SK-N-SH (cell line): Measurements from ENCODE around the gene COL8A2. TPM values are rescaled to one million over a fixed set of nuclear protein-coding genes. Genes with fewer than 3 reads are reported as not detected.

Experiments
- CTCF ChIA-PET: fragments of 300-600, 350-600 bp; formaldehyde crosslinking; extraction: SDS; loops from one replicate; lab custom pipeline; 2021; lab: Yijun Ruan, JAX
- POLR2A ChIA-PET: fragments of 350-600 bp; sonication (Branson Sonifier 250); formaldehyde crosslinking; extraction: SDS; loops from one replicate; lab custom pipeline; 2020; ENCODE audit warnings: antibody characterized with exemption, inconsistent platforms; lab: Yijun Ruan, JAX
- DNase-seq: peaks from one replicate; pipeline ENCODE4 v3.0.0; 2012
- H2AFZ ChIP-seq: fragments of 200-600 bp; sonication (generic); 2 replicates; pipeline ENCODE4 v1.8.1; 2016; ENCODE audit warnings: antibody characterized with exemption, mild to moderate bottlenecking, low read depth
- H3F3A ChIP-seq: fragments of 200-600 bp; sonication (generic); replicated peaks from 2 replicates; pipeline ENCODE3; 2016; ENCODE audit warnings: antibody characterized with exemption, mild to moderate bottlenecking; ENCODE audit not compliant: insufficient read depth
- H3K27ac ChIP-seq, 2 experiments: fragments of 200-500 bp in 1 of 2; fragments of 200-600 bp in 1 of 2; sonication (Bioruptor generic) in 1 of 2; sonication (generic), shearing (Covaris generic) in 1 of 2; 2 replicates each; pipeline versions ENCODE4 v1.5.1 to v1.6.1; 2014 to 2016; ENCODE audit warnings: low read depth in 2 of 2, inconsistent platforms in 1 of 2, low read length in 1 of 2, mild to moderate bottlenecking in 1 of 2, mixed read lengths in 1 of 2
- H3K27me3 ChIP-seq: fragments of 200-600 bp; sonication (generic), shearing (Covaris generic); 2 replicates; pipeline ENCODE4 v1.6.1; 2016; ENCODE audit warnings: mixed run types; ENCODE audit not compliant: insufficient read depth
- H3K36me3 ChIP-seq, 2 experiments: fragments of 200-500 bp in 1 of 2; fragments of 200-600 bp in 1 of 2; sonication (Bioruptor generic) in 1 of 2; sonication (generic) in 1 of 2; replicated peaks in 1 of 2; 2 replicates each; pipeline versions ENCODE3 to v1.5.1; 2014 to 2016; ENCODE audit warnings: low read length in 1 of 2, mild to moderate bottlenecking in 1 of 2; ENCODE audit not compliant: insufficient read depth in 2 of 2, control insufficient read depth in 1 of 2
- H3K4me1 ChIP-seq, 2 experiments: fragments of 200-500 bp in 1 of 2; fragments of 200-600 bp in 1 of 2; sonication (Bioruptor generic) in 1 of 2; sonication (generic), shearing (Covaris generic) in 1 of 2; 2 replicates each; pipeline versions ENCODE4 v1.5.1 to v1.6.1; 2014 to 2016; ENCODE audit warnings: low read depth in 1 of 2, low read length in 1 of 2, mixed run types in 1 of 2; ENCODE audit not compliant: insufficient read depth in 2 of 2, control insufficient read depth in 1 of 2
- H3K4me2 ChIP-seq: fragments of 200-600 bp; sonication (generic), shearing (Covaris generic); 2 replicates; pipeline ENCODE4 v1.6.1; 2017; ENCODE audit warnings: mixed run types
- H3K4me3 ChIP-seq, 2 experiments: fragments of 200-500 bp in 1 of 2; fragments of 200-600 bp in 1 of 2; sonication (Bioruptor generic) in 1 of 2; sonication (generic), shearing (Covaris generic) in 1 of 2; 2 replicates each; pipeline versions ENCODE4 v1.5.1 to v1.8.1; 2014 to 2016; ENCODE audit warnings: low read depth in 2 of 2, inconsistent platforms in 1 of 2, low read length in 1 of 2, mild to moderate bottlenecking in 1 of 2, mixed read lengths in 1 of 2, moderate library complexity in 1 of 2
- H3K79me2 ChIP-seq: fragments of 200-600 bp; sonication (generic); 2 replicates; pipeline ENCODE4 v1.8.1; 2017; ENCODE audit warnings: mild to moderate bottlenecking; ENCODE audit not compliant: insufficient read depth
- H3K9ac ChIP-seq: fragments of 200-600 bp; sonication (generic); 2 replicates; pipeline ENCODE4 v1.6.1; 2017; ENCODE audit warnings: mixed run types
- H3K9me2 ChIP-seq: fragments of 200-600 bp; sonication (generic); 2 replicates; pipeline ENCODE4 v1.6.1; 2017; ENCODE audit warnings: mixed run types
- H3K9me3 ChIP-seq: fragments of 200-600 bp; sonication (generic); 2 replicates; pipeline ENCODE4 v1.6.1; 2017; ENCODE audit warnings: mixed run types, mild to moderate bottlenecking, moderate library complexity
- H4K20me1 ChIP-seq: fragments of 200-600 bp; sonication (generic); 2 replicates; pipeline ENCODE4 v1.6.1; 2017; ENCODE audit warnings: mild to moderate bottlenecking, mixed run types; ENCODE audit not compliant: insufficient read depth
- CHD2 ChIP-seq: fragments of 150-350 bp; IDR thresholded peaks from 2 replicates; pipeline ENCODE4 v1.6.1; 2018; ENCODE audit warnings: low read length; ENCODE audit not compliant: partially characterized antibody
- ELF1 ChIP-seq: IDR thresholded peaks from 2 replicates; pipeline ENCODE4 v1.4.0; 2012
- EZH2phosphoT487 ChIP-seq: fragments of 200-600 bp; sonication (generic); IDR thresholded peaks from 2 replicates; pipeline ENCODE4 v1.6.1; 2017; ENCODE audit warnings: low read depth, mixed run types, mild to moderate bottlenecking, antibody characterized with exemption, moderate library complexity, borderline replicate concordance
- GABPA ChIP-seq: IDR thresholded peaks from 2 replicates; pipeline ENCODE4 v1.4.0; 2012; ENCODE audit warnings: low read depth, mild to moderate bottlenecking
- JUND ChIP-seq: IDR thresholded peaks from 2 replicates; pipeline ENCODE4 v1.4.0; 2012
- MEF2A ChIP-seq: IDR thresholded peaks from 2 replicates; pipeline ENCODE4 v1.4.0; 2012; ENCODE audit warnings: low read depth, borderline replicate concordance
- NFIC ChIP-seq: IDR thresholded peaks from 2 replicates; pipeline ENCODE4 v1.4.0; 2012; ENCODE audit warnings: borderline replicate concordance
- POLR2AphosphoS5 ChIP-seq: IDR thresholded peaks from 2 replicates; pipeline ENCODE4 v1.6.1; 2012; ENCODE audit warnings: low read depth, low read length
- RAD21 ChIP-seq: IDR thresholded peaks from 2 replicates; pipeline ENCODE4 v1.6.1; 2012; ENCODE audit warnings: mild to moderate bottlenecking, low read length
- RCOR1 ChIP-seq: fragments of 150-350 bp; IDR thresholded peaks from 2 replicates; pipeline ENCODE4 v1.6.1; 2017; ENCODE audit warnings: antibody characterized with exemption, low read length
- RXRA ChIP-seq: IDR thresholded peaks from 2 replicates; pipeline ENCODE4 v1.4.0; 2012; ENCODE audit warnings: low read depth, mild to moderate bottlenecking, borderline replicate concordance
- SIN3A ChIP-seq: IDR thresholded peaks from 2 replicates; pipeline ENCODE4 v1.6.1; 2012; ENCODE audit warnings: low read depth, mild to moderate bottlenecking, low read length, moderate library complexity, borderline replicate concordance
- TCF12 ChIP-seq: IDR thresholded peaks from 2 replicates; pipeline ENCODE4 v1.4.0; 2012
- TEAD4 ChIP-seq: IDR thresholded peaks from 2 replicates; pipeline ENCODE4 v1.4.0; 2012; ENCODE audit warnings: mild to moderate bottlenecking, borderline replicate concordance; ENCODE audit not compliant: insufficient read depth
- YY1 ChIP-seq: IDR thresholded peaks from 2 replicates; pipeline ENCODE4 v1.4.0; 2012; ENCODE audit warnings: low read depth, mild to moderate bottlenecking
- WGBS: methylation state at CpG from one replicate; pipeline ENCODE4 v1.1.6; 2017; ENCODE audit warnings: low lambda C conversion rate; 5-methylcytosine and 5-hydroxymethylcytosine counted together
- polyA plus RNA-seq, 3 experiments: library from polyadenylated mRNA; depleted of rRNA; stranded (reverse); fragments of >200 nt; gene quantifications; 2 replicates each; pipeline ENCODE4 v1.2.3, GENCODE V29; 2012
- TF ChIP-seq, protein P1 (sequence below): IDR thresholded peaks from 2 replicates; pipeline ENCODE4 v1.4.0; 2012; ENCODE audit warnings: low read depth, borderline replicate concordance
- TF ChIP-seq, protein P2 (sequence below): fragments of 150-350 bp; IDR thresholded peaks from 2 replicates; pipeline ENCODE4 v1.6.1; 2016; ENCODE audit warnings: mild to moderate bottlenecking, low read depth, low read length
- TF ChIP-seq, protein P3 (sequence below): IDR thresholded peaks from 2 replicates; pipeline ENCODE4; 2012
- TF ChIP-seq, protein P4 (sequence below): IDR thresholded peaks from 2 replicates; pipeline ENCODE4 v1.4.0; 2012; ENCODE audit warnings: low read depth
- TF ChIP-seq, protein P5 (sequence below): IDR thresholded peaks from 2 replicates; pipeline ENCODE4 v1.6.1; 2012; ENCODE audit warnings: mild to moderate bottlenecking, low read depth, low read length, moderate library complexity

The COL8A2 gene
- polyA plus RNA-seq, 1 of the 3 experiments (the other 2 are of a cell fraction), result 3.1 TPM

DNA sequence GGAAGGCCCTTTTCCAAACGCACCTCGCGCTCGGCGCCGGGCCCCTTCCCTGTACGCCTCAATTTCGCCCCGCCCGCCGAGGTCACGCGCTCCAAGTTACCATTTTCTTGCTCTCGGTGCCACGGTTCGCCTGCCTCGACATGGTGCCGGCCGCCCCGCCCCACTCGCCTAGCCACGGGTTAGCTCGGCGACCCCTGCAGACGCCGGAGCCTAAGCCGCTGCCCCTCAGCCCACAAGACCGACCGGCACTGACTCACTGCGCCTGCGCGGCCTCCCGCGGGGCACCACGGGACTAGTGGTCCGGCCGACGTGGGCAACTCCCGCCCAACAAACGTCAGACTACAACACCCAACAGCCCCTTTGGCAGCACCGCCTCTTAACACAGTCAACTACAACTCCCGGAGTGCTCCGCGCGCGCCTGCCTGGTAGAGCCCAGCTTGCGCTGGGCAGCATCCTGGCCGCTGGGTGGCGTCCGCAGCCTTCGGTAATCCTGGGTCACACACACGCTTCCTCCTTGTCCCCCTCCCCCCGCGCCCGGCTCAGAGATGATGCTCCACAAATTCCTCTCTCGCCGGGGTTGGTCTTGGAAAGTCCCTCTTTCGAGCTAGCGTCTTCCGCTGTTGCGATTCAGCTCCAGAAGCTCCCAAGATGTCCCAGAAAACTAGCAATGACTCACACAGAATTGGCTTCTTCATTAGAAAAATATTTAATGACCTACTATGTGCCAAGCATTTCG is 24.4 kb upstream of the COL8A2 start, which contains the start of gene TRAPPC3 (continued):
- TF ChIP-seq RXRA (no peak), RAD21 (peak; percentile 98), SIN3A (peak; percentile 78; the same call in 1 of the 2 replicates), TEAD4 (peak; percentile 56; the same call in 1 of the 2 replicates), RCOR1 (no peak; the same call in 1 of the 2 replicates), EZH2phosphoT487 (no peak), ELF1 (peak; percentile 69)
- TF ChIP-seq, protein P1, sequence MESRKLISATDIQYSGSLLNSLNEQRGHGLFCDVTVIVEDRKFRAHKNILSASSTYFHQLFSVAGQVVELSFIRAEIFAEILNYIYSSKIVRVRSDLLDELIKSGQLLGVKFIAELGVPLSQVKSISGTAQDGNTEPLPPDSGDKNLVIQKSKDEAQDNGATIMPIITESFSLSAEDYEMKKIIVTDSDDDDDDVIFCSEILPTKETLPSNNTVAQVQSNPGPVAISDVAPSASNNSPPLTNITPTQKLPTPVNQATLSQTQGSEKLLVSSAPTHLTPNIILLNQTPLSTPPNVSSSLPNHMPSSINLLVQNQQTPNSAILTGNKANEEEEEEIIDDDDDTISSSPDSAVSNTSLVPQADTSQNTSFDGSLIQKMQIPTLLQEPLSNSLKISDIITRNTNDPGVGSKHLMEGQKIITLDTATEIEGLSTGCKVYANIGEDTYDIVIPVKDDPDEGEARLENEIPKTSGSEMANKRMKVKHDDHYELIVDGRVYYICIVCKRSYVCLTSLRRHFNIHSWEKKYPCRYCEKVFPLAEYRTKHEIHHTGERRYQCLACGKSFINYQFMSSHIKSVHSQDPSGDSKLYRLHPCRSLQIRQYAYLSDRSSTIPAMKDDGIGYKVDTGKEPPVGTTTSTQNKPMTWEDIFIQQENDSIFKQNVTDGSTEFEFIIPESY, result no peak
- TF ChIP-seq, protein P2, sequence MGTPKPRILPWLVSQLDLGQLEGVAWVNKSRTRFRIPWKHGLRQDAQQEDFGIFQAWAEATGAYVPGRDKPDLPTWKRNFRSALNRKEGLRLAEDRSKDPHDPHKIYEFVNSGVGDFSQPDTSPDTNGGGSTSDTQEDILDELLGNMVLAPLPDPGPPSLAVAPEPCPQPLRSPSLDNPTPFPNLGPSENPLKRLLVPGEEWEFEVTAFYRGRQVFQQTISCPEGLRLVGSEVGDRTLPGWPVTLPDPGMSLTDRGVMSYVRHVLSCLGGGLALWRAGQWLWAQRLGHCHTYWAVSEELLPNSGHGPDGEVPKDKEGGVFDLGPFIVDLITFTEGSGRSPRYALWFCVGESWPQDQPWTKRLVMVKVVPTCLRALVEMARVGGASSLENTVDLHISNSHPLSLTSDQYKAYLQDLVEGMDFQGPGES, result no peak

DNA sequence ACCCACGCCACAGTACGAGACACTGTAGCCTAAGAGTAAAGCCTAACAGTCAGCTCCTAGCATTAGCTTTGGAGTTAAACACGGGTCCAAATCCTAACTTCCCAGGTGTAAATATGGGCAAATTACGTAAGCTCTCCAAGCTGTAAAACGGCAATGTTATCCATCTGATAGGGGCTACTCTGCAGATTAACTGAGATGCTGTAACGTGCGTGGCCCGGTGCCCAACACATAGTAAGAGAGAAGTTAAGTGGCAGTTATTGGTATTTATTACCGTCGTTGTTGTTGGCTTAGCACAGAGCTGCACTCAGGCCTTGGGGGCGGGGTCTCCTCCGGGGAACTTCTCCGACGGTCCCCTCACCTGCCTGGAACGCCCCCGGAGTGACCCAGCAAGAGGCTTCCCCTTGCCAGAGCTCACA is 23.8 kb upstream of the COL8A2 start:
- peak overlapping the region; percentile 85 for H3K4me2 ChIP-seq
- peak overlapping the region; percentile 78 for H3K9ac ChIP-seq
- H3K9me3 ChIP-seq, result no peaks in the 10 kb centered on the region
- peaks cover 0 to 5% of the 10 kb centered on the region in 2 experiments for H3K36me3 ChIP-seq
- TF ChIP-seq, protein P3, sequence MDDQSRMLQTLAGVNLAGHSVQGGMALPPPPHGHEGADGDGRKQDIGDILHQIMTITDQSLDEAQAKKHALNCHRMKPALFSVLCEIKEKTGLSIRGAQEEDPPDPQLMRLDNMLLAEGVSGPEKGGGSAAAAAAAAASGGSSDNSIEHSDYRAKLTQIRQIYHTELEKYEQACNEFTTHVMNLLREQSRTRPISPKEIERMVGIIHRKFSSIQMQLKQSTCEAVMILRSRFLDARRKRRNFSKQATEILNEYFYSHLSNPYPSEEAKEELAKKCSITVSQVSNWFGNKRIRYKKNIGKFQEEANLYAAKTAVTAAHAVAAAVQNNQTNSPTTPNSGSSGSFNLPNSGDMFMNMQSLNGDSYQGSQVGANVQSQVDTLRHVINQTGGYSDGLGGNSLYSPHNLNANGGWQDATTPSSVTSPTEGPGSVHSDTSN, result no peak
- TF ChIP-seq, protein P4, sequence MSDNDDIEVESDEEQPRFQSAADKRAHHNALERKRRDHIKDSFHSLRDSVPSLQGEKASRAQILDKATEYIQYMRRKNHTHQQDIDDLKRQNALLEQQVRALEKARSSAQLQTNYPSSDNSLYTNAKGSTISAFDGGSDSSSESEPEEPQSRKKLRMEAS, result no peak
- TF ChIP-seq, protein P5, sequence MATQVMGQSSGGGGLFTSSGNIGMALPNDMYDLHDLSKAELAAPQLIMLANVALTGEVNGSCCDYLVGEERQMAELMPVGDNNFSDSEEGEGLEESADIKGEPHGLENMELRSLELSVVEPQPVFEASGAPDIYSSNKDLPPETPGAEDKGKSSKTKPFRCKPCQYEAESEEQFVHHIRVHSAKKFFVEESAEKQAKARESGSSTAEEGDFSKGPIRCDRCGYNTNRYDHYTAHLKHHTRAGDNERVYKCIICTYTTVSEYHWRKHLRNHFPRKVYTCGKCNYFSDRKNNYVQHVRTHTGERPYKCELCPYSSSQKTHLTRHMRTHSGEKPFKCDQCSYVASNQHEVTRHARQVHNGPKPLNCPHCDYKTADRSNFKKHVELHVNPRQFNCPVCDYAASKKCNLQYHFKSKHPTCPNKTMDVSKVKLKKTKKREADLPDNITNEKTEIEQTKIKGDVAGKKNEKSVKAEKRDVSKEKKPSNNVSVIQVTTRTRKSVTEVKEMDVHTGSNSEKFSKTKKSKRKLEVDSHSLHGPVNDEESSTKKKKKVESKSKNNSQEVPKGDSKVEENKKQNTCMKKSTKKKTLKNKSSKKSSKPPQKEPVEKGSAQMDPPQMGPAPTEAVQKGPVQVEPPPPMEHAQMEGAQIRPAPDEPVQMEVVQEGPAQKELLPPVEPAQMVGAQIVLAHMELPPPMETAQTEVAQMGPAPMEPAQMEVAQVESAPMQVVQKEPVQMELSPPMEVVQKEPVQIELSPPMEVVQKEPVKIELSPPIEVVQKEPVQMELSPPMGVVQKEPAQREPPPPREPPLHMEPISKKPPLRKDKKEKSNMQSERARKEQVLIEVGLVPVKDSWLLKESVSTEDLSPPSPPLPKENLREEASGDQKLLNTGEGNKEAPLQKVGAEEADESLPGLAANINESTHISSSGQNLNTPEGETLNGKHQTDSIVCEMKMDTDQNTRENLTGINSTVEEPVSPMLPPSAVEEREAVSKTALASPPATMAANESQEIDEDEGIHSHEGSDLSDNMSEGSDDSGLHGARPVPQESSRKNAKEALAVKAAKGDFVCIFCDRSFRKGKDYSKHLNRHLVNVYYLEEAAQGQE, result no peak
- no peak for TF ChIP-seq MEF2A
- no peak for TF ChIP-seq ELF1
- no peak for TF ChIP-seq YY1
- TF ChIP-seq RAD21, result no peak
- TF ChIP-seq TCF12, result no peak
- no peak for TF ChIP-seq GABPA
- no peak for TF ChIP-seq CHD2
- TF ChIP-seq POLR2AphosphoS5, result no peak
- TF ChIP-seq TEAD4, result no peak
- no peak for TF ChIP-seq NFIC
- no peak for TF ChIP-seq RCOR1
- TF ChIP-seq JUND, result no peak
- TF ChIP-seq RXRA, result no peak
- no peaks in the 10 kb centered on the region for H3K9me2 ChIP-seq
- ChIA-PET CTCF (interaction anchor here (0.6 to 4.8 kb wide), 55 partner anchors 9 to 400 kb away, joined by 3 to 143 read pairs (median 6); partner anchors contain the start of genes SH3D21, TEKT2 and THRAP3), POLR2A (interaction anchor here (0.7 to 2.4 kb wide), 6 partner anchors 12 to 158 kb away, joined by 3 to 13 read pairs (median 5); partner anchors contain the start of genes SH3D21 and THRAP3)
- 3% methylated on average over 12 of the region's 16 CpGs for WGBS
- peak overlapping the region; percentile 72 to 73 for H3K4me3 ChIP-seq
- peaks cover 22 to 24% of the 10 kb centered on the region in 2 experiments for H3K4me1 ChIP-seq
- peaks cover 19% of the 10 kb centered on the region for H3F3A ChIP-seq
- no peaks in the 10 kb centered on the region for H3K27me3 ChIP-seq
- H4K20me1 ChIP-seq, result no peaks in the 10 kb centered on the region; the same call in 1 of the 2 replicates
- peak overlapping the region; percentile 67 to 97 for H3K27ac ChIP-seq
- peaks cover 54% of the 10 kb centered on the region for H3K79me2 ChIP-seq
- H2AFZ ChIP-seq, result peak overlapping the region; percentile 23; the same call in 1 of the 2 replicates
- DNase-seq, result no peak
